ENCODE results near the gene ASPG. TPM values are rescaled to one million over a fixed set of nuclear protein-coding genes. Genes with fewer than 3 reads are reported as not detected.

The ASPG gene
- total RNA-seq, 4 donors from 2014 or later, result 26.0 to 38.5 (median 28.2) TPM

GRCh38 chr14:104110491-104111209, 25.1 kb downstream of the ASPG start:
- Histone ChIP-seq H3K27ac (peak overlapping the region; percentile 95), H3K4me3 (no peak overlapping the region), H3K4me1 (peaks cover 69% of the 10 kb centered on the region), H3K27me3 (peaks cover 16% of the 10 kb centered on the region), H3K36me3 (no peaks in the 10 kb centered on the region), H3K9me3 (no peaks in the 10 kb centered on the region)
- peak in 1 of 2 donors; percentile 60 for DNase-seq (ENCODE audit: low spot score in 2 of 2)
- 78% methylated on average over 7 of the region's 18 CpGs for WGBS
- TF ChIP-seq EP300 (IDR thresholded peaks at IDR 0.05), result no peak
- TF ChIP-seq POLR2A (IDR thresholded peaks at IDR 0.05), result no peak
- TF ChIP-seq CTCF (IDR thresholded peaks at IDR 0.05), result no peak
- no peak for TF ChIP-seq POLR2AphosphoS5 (IDR thresholded peaks at IDR 0.05)

GRCh38 chr14:104111301-104112112, 26.0 kb downstream of the ASPG start:
- Histone ChIP-seq H3K4me1 (peaks cover 69% of the 10 kb centered on the region), H3K36me3 (no peaks in the 10 kb centered on the region), H3K27ac (peak overlapping the region; percentile 95), H3K9me3 (no peaks in the 10 kb centered on the region), H3K4me3 (no peak overlapping the region), H3K27me3 (peaks cover 22% of the 10 kb centered on the region)
- TF ChIP-seq CTCF (IDR thresholded peaks at IDR 0.05) (no peak), POLR2A (IDR thresholded peaks at IDR 0.05) (no peak), POLR2AphosphoS5 (IDR thresholded peaks at IDR 0.05) (no peak), EP300 (IDR thresholded peaks at IDR 0.05) (no peak)
- peak; percentile 55 to 74 for DNase-seq (ENCODE audit: low spot score in 2 of 2)
- WGBS, result 43% methylated on average over 7 of the region's 21 CpGs

GRCh38 chr14:104112113-104112505, 26.6 kb downstream of the ASPG start:
- H3K27me3 ChIP-seq, result peaks cover 28% of the 10 kb centered on the region

GRCh38 chr14:104112609-104113571, 27.4 kb downstream of the ASPG start:
- Histone ChIP-seq H3K4me1 (peaks cover 75% of the 10 kb centered on the region), H3K9me3 (no peaks in the 10 kb centered on the region), H3K27ac (peak overlapping the region; percentile 95), H3K36me3 (no peaks in the 10 kb centered on the region), H3K4me3 (peak overlapping the region; percentile 1), H3K27me3 (peaks cover 36% of the 10 kb centered on the region)
- 71% methylated on average over 7 of the region's 17 CpGs for WGBS
- DNase-seq (ENCODE audit: low spot score in 2 of 2), result peak; percentile 52 to 77
- TF ChIP-seq POLR2A (IDR thresholded peaks at IDR 0.05), result no peak
- TF ChIP-seq POLR2AphosphoS5 (IDR thresholded peaks at IDR 0.05), result no peak
- TF ChIP-seq EP300 (IDR thresholded peaks at IDR 0.05), result no peak
- no peak for TF ChIP-seq CTCF (IDR thresholded peaks at IDR 0.05)

More at GRCh38 chr14:104112113-104112505, 26.6 kb downstream of the ASPG start:
- TF ChIP-seq CTCF (IDR thresholded peaks at IDR 0.05), result no peak
- no peak for TF ChIP-seq POLR2A (IDR thresholded peaks at IDR 0.05)
- TF ChIP-seq POLR2AphosphoS5 (IDR thresholded peaks at IDR 0.05), result no peak
- no peak for TF ChIP-seq EP300 (IDR thresholded peaks at IDR 0.05)
- Histone ChIP-seq H3K36me3 (no peaks in the 10 kb centered on the region), H3K4me1 (peaks cover 70% of the 10 kb centered on the region), H3K27ac (peak overlapping the region; percentile 95), H3K9me3 (no peaks in the 10 kb centered on the region), H3K4me3 (peak overlapping the region; percentile 1)
- WGBS, result no CpG with 5 or more reads among the region's 6 CpGs
- DNase-seq (ENCODE audit: low spot score in 2 of 2), result peak; percentile 54 to 59
